GM12873 (cell line): ENCODE results near the gene IKBKE.

Experiments used
- CTCF ChIP-seq: IDR thresholded peaks from 2 replicates; pipeline ENCODE4 v1.5.1; 2012; ENCODE audit warnings: low read depth, mild to moderate bottlenecking, moderate library complexity, low read length, control low read depth; ENCODE audit not compliant: insufficient read depth; ENCODE audit errors: missing control alignments

The IKBKE gene

GRCh38 chr1:206497774-206498173 is 27.5 kb downstream of the IKBKE start:
- no peak for TF ChIP-seq CTCF

- TF ChIP-seq CTCF = no peak
Measured at GRCh38 chr1:206498685-206499084, 28.4 kb downstream of the IKBKE start.

- no peak for TF ChIP-seq CTCF
Measured at GRCh38 chr1:206500046-206500445, 29.8 kb downstream of the IKBKE start.

DNA sequence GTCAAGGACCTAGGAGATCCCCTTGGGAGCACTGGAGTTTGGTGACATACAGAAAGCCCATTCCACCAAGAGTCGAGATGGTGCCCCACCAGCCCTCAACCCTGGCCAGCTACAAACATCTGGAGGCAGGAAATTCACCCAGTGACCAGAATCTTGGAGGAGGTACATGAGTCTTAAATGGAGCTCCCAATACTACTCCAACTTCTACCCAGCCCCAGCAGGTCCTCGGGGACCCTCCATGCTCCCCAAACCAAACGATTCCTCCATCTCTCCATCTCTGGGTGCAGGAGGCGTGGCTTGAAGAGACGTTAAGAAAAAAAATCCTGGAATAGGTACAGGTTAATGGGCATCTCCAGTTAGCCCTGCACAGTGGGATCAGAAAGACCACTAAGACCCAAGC is 31.6 kb downstream of the IKBKE start:
- TF ChIP-seq CTCF = no peak

- TF ChIP-seq CTCF = no peak
Measured at GRCh38 chr1:206502403-206502802, 32.1 kb downstream of the IKBKE start.

- TF ChIP-seq CTCF = no peak
Measured at GRCh38 chr1:206502812-206503211, 32.5 kb downstream of the IKBKE start.

GRCh38 chr1:206503591-206504362 is 33.5 kb downstream of the IKBKE start:
- TF ChIP-seq CTCF = no peak
